Panc1 (cell line): Measurements from ENCODE around the gene DLG2. TPM values are rescaled to one million over a fixed set of nuclear protein-coding genes. Genes with fewer than 3 reads are reported as not detected.

Source experiments
- ATAC-seq: fragments of 200-7000 bp; cut with Tn5 transposase; 2 replicates; pipeline ENCODE4 v1.9.1; 2020; ENCODE audit warnings: mild to moderate bottlenecking, moderate library complexity
- BruUV-seq: library from RNA; stranded (reverse); fragments of 400-500 nt; replicated peaks from 2 replicates; lab custom pipeline; 2021; lab: Mats Ljungman, UMichigan
- CTCF ChIA-PET: fragments of 300-600 bp; sonication (Branson Sonifier 250); formaldehyde crosslinking; loops from one replicate; lab custom pipeline; 2022; ENCODE audit warnings: antibody characterized with exemption; lab: Charles Lee
- POLR2A ChIA-PET: fragments of 300-600 bp; sonication (Branson Sonifier 250); formaldehyde crosslinking; loops from one replicate; lab custom pipeline; 2022; ENCODE audit warnings: antibody characterized with exemption; lab: Charles Lee
- DNase-seq: peaks from one replicate; pipeline ENCODE4 v3.0.0-alpha.2; 2010; ENCODE audit warnings: low read depth, low spot score
- H3K27ac ChIP-seq: 2 replicates; pipeline ENCODE4 v1.5.1; 2011; ENCODE audit warnings: mild to moderate bottlenecking, low read length, inconsistent platforms
- H3K27me3 ChIP-seq: fragments of 200-500 bp; sonication (Bioruptor generic); 2 replicates; pipeline ENCODE4 v1.6.0; 2014; ENCODE audit warnings: low read length, inconsistent platforms; ENCODE audit not compliant: control insufficient read depth, insufficient read depth
- H3K36me3 ChIP-seq: fragments of 200-500 bp; sonication (Bioruptor generic); 2 replicates; pipeline ENCODE4 v1.5.1; 2014; ENCODE audit warnings: inconsistent platforms, mild to moderate bottlenecking, low read length, moderate library complexity; ENCODE audit not compliant: control insufficient read depth, insufficient read depth
- H3K4me1 ChIP-seq: 2 replicates; pipeline ENCODE4 v1.5.1; 2011; ENCODE audit warnings: inconsistent platforms, mild to moderate bottlenecking, low read length, moderate library complexity; ENCODE audit not compliant: control insufficient read depth, insufficient read depth
- H3K4me3 ChIP-seq, 2 experiments: 2 replicates each; pipeline ENCODE4 v1.5.1; 2011 to 2012; ENCODE audit warnings: low read depth in 2 of 2, low read length in 2 of 2, mild to moderate bottlenecking in 2 of 2, inconsistent platforms in 1 of 2, moderate library complexity in 1 of 2
- H3K9me3 ChIP-seq: fragments of 200-500 bp; sonication (Bioruptor generic); 2 replicates; pipeline ENCODE4 v1.5.1; 2014; ENCODE audit warnings: low read depth, mild to moderate bottlenecking, inconsistent platforms, low read length, moderate library complexity; ENCODE audit not compliant: control insufficient read depth, insufficient read depth
- POLR2AphosphoS5 ChIP-seq: IDR thresholded peaks from 2 replicates; pipeline ENCODE4 v1.6.1; 2012; ENCODE audit warnings: mild to moderate bottlenecking, low read depth, low read length, moderate library complexity
- REST ChIP-seq, 2 experiments: IDR thresholded peaks; 2 replicates each; pipeline ENCODE4 v1.6.1; 2011 to 2012; ENCODE audit warnings: low read depth in 2 of 2, control low read depth in 1 of 2, low read length in 1 of 2, mild to moderate bottlenecking in 1 of 2, moderate library complexity in 1 of 2; ENCODE audit not compliant: insufficient read depth in 1 of 2
- SIN3A ChIP-seq: IDR thresholded peaks from 2 replicates; pipeline ENCODE4 v1.6.1; 2012; ENCODE audit warnings: low read depth, mild to moderate bottlenecking, low read length, moderate library complexity, borderline replicate concordance; ENCODE audit not compliant: insufficient read depth
- TCF7L2 ChIP-seq: IDR thresholded peaks from 2 replicates; pipeline ENCODE4 v1.6.1; 2011; ENCODE audit warnings: mild to moderate bottlenecking, low read depth, low read length, inconsistent platforms
- in situ Hi-C: cut with HindIII; loops from 2 replicates; pipeline ENCODE4 v1.10.0; 2016; ENCODE audit warnings: low sequenced_read_pairs, low pct_unique_long_range_greater_than_20kb
- intact Hi-C: fragments of 100-400 bp; cut with micrococcal nuclease; formaldehyde crosslinking; loops from one replicate; pipeline ENCODE4 v1.10.0; 2022; ENCODE audit not compliant: unreplicated experiment
- total RNA-seq: library from RNA; stranded (reverse); gene quantifications from one replicate; pipeline ENCODE4 v1.2.1, GENCODE V29; 2021; ENCODE audit not compliant: unreplicated experiment
- TF ChIP-seq, protein P1 (sequence below): fragments of 450-650 bp; IDR thresholded peaks from 2 replicates; pipeline ENCODE4 v1.5.1; 2017; ENCODE audit warnings: mild to moderate bottlenecking

DLG2 gene
- total RNA-seq, 1 experiment from 2014 or later: 4.2 TPM

DNA sequence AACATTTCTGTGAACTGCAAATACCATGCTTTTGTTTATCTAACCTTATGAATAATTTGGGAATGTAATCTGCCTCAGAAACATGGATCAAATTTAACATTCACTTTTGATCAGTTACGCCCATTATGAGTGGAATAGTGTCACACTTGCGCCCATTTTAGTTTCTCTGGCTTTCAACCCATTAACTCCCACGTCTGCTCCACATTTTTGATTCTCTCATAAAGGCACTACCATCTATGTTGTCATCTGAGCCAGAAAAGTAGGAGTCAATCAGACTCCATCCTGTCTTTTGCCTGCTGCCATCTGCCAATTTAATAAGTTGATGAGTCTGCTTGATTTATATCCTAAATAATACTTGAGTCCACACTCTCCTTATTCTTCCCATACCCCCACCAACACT is 1090.7 kb downstream of the DLG2 start:
- Histone ChIP-seq H3K36me3 (no peaks in the 10 kb centered on the region), H3K4me1 (no peaks in the 10 kb centered on the region), H3K4me3 (no peak overlapping the region), H3K27me3 (no peaks in the 10 kb centered on the region), H3K9me3 (no peaks in the 10 kb centered on the region), H3K27ac (no peak overlapping the region)
- DNase-seq (no peak), ATAC-seq (no peak)
- intact Hi-C loops (no loop called here), in situ Hi-C loops (no loop called here)
- ChIA-PET CTCF (no interaction called here), POLR2A (no interaction called here)
- no TSS peak for BruUV-seq
- TF ChIP-seq POLR2AphosphoS5: no peak

- H3K27me3 ChIP-seq: no peaks in the 10 kb centered on the region
- H3K27ac ChIP-seq: no peak overlapping the region
- no peak for TF ChIP-seq POLR2AphosphoS5
- TF ChIP-seq SIN3A: no peak
- TF ChIP-seq TCF7L2: no peak
- TF ChIP-seq, protein P1, sequence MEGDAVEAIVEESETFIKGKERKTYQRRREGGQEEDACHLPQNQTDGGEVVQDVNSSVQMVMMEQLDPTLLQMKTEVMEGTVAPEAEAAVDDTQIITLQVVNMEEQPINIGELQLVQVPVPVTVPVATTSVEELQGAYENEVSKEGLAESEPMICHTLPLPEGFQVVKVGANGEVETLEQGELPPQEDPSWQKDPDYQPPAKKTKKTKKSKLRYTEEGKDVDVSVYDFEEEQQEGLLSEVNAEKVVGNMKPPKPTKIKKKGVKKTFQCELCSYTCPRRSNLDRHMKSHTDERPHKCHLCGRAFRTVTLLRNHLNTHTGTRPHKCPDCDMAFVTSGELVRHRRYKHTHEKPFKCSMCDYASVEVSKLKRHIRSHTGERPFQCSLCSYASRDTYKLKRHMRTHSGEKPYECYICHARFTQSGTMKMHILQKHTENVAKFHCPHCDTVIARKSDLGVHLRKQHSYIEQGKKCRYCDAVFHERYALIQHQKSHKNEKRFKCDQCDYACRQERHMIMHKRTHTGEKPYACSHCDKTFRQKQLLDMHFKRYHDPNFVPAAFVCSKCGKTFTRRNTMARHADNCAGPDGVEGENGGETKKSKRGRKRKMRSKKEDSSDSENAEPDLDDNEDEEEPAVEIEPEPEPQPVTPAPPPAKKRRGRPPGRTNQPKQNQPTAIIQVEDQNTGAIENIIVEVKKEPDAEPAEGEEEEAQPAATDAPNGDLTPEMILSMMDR: no peak
- TF ChIP-seq REST (IDR thresholded peaks at IDR 0.05; ENCODE audit: insufficient read depth in 1 of 2, low read depth in 2 of 2, low read length in 1 of 2): no peak
- H3K4me3 ChIP-seq: no peak overlapping the region
- in situ Hi-C loops: no loop called here
- DNase-seq (no peak), ATAC-seq (no peak)
- POLR2A ChIA-PET: no interaction called here
- no peaks in the 10 kb centered on the region for H3K4me1 ChIP-seq
- no peaks in the 10 kb centered on the region for H3K36me3 ChIP-seq
- H3K9me3 ChIP-seq: no peaks in the 10 kb centered on the region
- intact Hi-C loops: no loop called here
- no TSS peak for BruUV-seq
- CTCF ChIA-PET: no interaction called here
Observed at GRCh38 chr11:84532364-84532763, 1094.8 kb downstream of the DLG2 start.

GRCh38 chr11:84526250-84526649 is 1100.9 kb downstream of the DLG2 start:
- H3K36me3 ChIP-seq: no peaks in the 10 kb centered on the region
- H3K4me3 ChIP-seq: no peak overlapping the region
- POLR2A ChIA-PET: no interaction called here
- CTCF ChIA-PET: no interaction called here
- DNase-seq (no peak), ATAC-seq (no peak)
- intact Hi-C loops: loop anchor here (5.0 kb wide), 1 partner anchor 144 kb away; no protein-coding TSS in a partner anchor
- no peaks in the 10 kb centered on the region for H3K4me1 ChIP-seq
- in situ Hi-C loops: no loop called here
- H3K27ac ChIP-seq: no peak overlapping the region
- BruUV-seq: no TSS peak
- H3K27me3 ChIP-seq: no peaks in the 10 kb centered on the region
- TF ChIP-seq REST (IDR thresholded peaks at IDR 0.05; ENCODE audit: insufficient read depth in 1 of 2, low read depth in 2 of 2, low read length in 1 of 2) (no peak), POLR2AphosphoS5 (no peak), TCF7L2 (no peak), SIN3A (no peak)
- TF ChIP-seq, protein P1: no peak
- no peaks in the 10 kb centered on the region for H3K9me3 ChIP-seq
